GM18868 (cell line): ENCODE data around the gene FARS2.

Source experiments
- ATAC-seq: cut with Tn5 transposase; IDR thresholded peaks from one replicate; pipeline ENCODE4 v1.9.1; 2021; ENCODE audit warnings: mild to moderate bottlenecking, moderate library complexity; ENCODE audit not compliant: unreplicated experiment

Gene FARS2

DNA sequence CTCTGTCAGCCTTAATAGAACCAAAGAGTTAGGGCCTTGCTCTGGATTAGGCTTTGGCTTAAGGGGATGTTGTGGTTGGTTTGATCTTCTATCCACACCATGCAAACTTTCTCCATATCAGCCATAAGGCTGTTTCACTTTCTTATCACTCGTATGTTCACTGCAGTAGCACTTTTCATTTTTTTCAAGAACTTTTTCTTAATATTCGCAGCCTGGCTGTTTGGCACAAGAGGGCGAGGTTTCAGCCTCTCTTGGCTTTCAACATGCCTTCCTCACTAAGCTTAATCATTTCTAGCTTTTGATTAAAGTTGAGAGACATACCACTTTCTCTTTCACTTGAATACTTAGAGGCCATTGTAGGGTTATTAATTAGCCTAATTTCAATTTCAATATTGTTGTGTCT is 552.3 kb downstream of the FARS2 start:
- no peak for ATAC-seq

DNA sequence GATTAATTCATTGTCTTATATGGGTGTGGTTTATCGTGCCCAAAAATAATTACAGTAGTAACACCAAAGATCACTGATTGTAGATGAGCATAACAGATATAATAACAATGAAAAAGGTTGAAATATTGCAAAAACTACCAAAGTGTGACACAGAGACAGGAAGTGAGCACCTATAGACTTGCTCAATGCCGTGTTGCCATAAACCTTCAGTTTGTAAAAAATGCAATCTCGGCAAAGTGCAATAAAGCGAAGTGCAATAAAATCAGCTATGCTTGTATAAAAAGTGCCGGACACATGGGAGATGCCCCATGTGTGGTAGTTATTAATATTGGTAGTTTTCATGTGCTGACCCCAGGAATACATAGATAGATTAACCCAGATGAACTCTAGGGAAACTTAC is 552.8 kb downstream of the FARS2 start:
- no peak for ATAC-seq

DNA sequence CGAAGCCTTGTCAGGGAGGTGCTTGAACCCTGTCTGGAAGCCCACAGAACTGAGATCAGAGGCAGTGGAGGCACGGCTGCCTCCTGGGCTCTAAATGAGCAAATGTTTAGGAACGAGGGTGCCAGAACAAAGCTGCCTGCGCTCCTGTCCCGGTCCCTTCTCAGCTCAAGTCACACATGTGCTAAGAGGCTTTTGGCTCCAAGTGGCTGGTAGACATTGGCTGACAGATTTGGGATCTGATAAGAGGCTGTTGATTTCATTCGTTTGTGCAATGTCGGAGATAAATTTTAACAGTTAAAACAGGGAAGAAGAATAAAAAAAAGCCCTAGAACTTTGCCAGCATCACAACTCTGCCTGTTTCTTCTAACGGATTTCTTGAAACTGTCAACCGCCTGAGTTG is 553.6 kb downstream of the FARS2 start:
- ATAC-seq, result no peak

DNA sequence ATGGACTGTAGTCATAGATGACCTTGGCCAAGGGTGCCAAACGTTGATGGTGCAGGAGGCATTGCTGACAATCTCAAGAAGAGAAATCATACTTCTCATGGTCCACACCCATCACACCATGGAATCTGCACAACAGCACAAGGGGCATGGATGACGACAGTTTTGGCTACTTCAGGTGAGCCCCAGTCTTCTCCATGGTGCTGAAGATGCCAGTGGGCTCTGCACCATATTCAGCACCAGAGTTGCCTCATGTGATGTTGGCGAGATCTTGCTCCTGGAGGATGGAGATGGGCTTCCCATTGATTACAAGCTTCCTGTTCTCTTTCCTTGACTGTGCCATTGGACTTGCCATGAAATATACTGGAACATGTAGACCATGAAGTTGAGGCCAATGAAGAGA is 556.6 kb downstream of the FARS2 start:
- no peak for ATAC-seq

DNA sequence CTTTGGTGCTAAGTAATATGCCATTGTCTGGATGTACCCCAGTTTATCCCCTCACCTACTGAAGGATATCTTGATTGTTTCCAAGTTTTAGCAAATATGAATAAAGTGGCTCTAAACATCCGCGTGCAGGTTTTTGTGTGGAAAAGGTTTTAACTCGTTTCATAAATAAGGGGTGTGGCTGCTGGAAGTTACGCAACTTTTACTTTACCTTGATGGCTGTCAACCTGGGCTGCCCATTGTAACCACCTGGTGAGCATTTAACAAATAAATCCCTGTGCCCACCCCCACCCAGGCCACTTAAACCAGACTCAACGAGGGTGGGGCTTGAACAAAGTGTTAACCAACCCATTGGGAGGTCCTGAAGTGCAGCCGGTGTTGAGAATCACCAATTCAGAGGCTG is 557.6 kb downstream of the FARS2 start:
- no peak for ATAC-seq
